Right hindlimb (tissue), 1 donor: ENCODE data around the gene GRIN2A.

Experiments
- DNase-seq: peaks from one replicate; pipeline ENCODE4 v3.0.0-alpha.2; 2018

Gene GRIN2A

GRCh38 chr16:10182222-10183053 lies at the start of gene GRIN2A:
TSS of gene GRIN2A (minus strand) at chr16:10182428. CDS start at chr16:10180411, 2,017 bp downstream.
- DNase-seq: peak; percentile 22

GRCh38 chr16:10231563-10231962 lies 49.3 kb upstream of the GRIN2A start:
- DNase-seq: no peak

GRCh38 chr16:10228779-10229178 lies 46.6 kb upstream of the GRIN2A start:
- no peak for DNase-seq

GRCh38 chr16:10226987-10227306 lies 44.7 kb upstream of the GRIN2A start:
- DNase-seq: no peak

- DNase-seq: no peak
These were observed 44.1 kb upstream of the GRIN2A start for GRCh38 chr16:10226141-10226986.

- DNase-seq: no peak
These were observed 43.4 kb upstream of the GRIN2A start for GRCh38 chr16:10225653-10226052.

- no peak for DNase-seq
These were observed 42.6 kb upstream of the GRIN2A start for GRCh38 chr16:10224850-10225249.

GRCh38 chr16:10220942-10221341 lies 38.7 kb upstream of the GRIN2A start:
- no peak for DNase-seq

GRCh38 chr16:10219742-10220141 lies 37.5 kb upstream of the GRIN2A start:
- DNase-seq: no peak

- DNase-seq: no peak
These were observed 36.4 kb upstream of the GRIN2A start for GRCh38 chr16:10218490-10219206.

- DNase-seq: no peak
These were observed 31.5 kb upstream of the GRIN2A start for GRCh38 chr16:10213748-10214147.

- no peak for DNase-seq
These were observed 28.7 kb upstream of the GRIN2A start for GRCh38 chr16:10210944-10211343.

GRCh38 chr16:10206865-10207264 lies 24.6 kb upstream of the GRIN2A start:
- DNase-seq: no peak

GRCh38 chr16:10206215-10206614 lies 24.0 kb upstream of the GRIN2A start:
- no peak for DNase-seq

- no peak for DNase-seq
These were observed 23.5 kb upstream of the GRIN2A start for GRCh38 chr16:10205688-10206087.

- no peak for DNase-seq
These were observed 20.4 kb upstream of the GRIN2A start for GRCh38 chr16:10202649-10203048.

GRCh38 chr16:10200637-10201586 lies 18.7 kb upstream of the GRIN2A start:
- no peak for DNase-seq

GRCh38 chr16:10196999-10197398 lies 14.8 kb upstream of the GRIN2A start:
- DNase-seq: no peak

GRCh38 chr16:10191096-10191495 lies 8.9 kb upstream of the GRIN2A start:
- DNase-seq: no peak

GRCh38 chr16:10189861-10190390 lies 7.7 kb upstream of the GRIN2A start:
- no peak for DNase-seq

- no peak for DNase-seq
These were observed 6.0 kb upstream of the GRIN2A start for GRCh38 chr16:10188236-10188635.
